NT2/D1 (cell line): ENCODE results near the gene ARSB.

Experiments
- SUZ12 ChIP-seq: IDR thresholded peaks from 2 replicates; pipeline ENCODE4 v1.6.1; 2011; ENCODE audit not compliant: insufficient read length, insufficient read depth; ENCODE audit errors: extremely low read depth
- YY1 ChIP-seq: IDR thresholded peaks from 2 replicates; pipeline ENCODE4 v1.6.1; 2011; ENCODE audit not compliant: insufficient read length, insufficient read depth
- ZNF274 ChIP-seq: IDR thresholded peaks from 2 replicates; pipeline ENCODE4 v1.6.1; 2011; ENCODE audit warnings: mild to moderate bottlenecking, low read depth, low read length

DNA sequence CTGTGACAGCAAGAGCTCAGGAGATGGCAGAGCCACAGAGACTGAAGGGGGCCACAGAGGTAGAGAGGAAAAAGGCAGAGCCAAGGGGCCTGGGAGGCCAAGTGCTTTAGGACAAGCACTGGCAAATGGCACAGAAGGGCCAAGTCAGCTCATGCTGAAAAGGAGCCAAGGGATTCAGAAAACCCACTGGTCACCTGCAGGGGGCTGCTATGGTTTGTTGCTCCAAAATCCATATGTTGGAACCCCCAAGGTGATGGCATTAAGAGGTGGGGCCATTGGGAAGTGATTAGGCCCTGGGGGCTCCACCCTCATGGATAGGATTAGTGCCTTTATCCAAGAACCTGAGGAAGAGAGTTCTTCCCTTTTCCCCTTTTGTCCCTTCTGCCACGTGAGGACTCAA, 165.4 kb downstream of the ARSB start:
- no peak for TF ChIP-seq YY1
- no peak for TF ChIP-seq SUZ12
- TF ChIP-seq ZNF274: no peak
